GM18505 (cell line): ENCODE measurements around the gene TPSD1.

Experiments used
- ATAC-seq: cut with Tn5 transposase; IDR thresholded peaks from one replicate; pipeline ENCODE4 v1.9.1; 2021; ENCODE audit not compliant: unreplicated experiment
- POLR2A ChIP-seq: IDR thresholded peaks from 4 replicates; pipeline ENCODE4 v1.6.1; 2011; ENCODE audit warnings: borderline replicate concordance; ENCODE audit not compliant: insufficient read depth, insufficient read length; ENCODE audit errors: extremely low read depth

Gene TPSD1

GRCh38 chr16:1216681-1217400 is 39.0 kb upstream of the TPSD1 start:
- no peak for ATAC-seq

DNA sequence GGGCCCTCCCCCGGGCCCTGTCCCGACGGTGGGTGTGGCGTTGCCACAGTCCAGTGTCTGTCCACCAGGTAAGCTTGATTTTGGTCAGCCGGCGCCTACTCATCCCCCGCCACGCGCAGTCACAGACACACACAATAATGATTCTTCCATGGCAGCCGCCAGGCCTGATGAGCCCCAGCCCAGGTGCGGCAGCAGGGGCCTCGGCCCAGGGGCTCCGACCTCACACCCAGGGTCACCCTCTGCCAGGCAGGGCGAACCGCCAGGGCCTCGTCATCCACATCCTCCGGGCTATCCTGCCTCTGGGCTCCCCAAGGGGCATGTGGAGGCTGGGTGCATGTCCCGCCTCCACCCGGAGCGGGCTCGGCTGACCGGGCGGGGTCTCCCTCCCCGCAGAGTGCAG is 38.3 kb upstream of the TPSD1 start:
- TF ChIP-seq POLR2A = no peak
- ATAC-seq = no peak

More at GRCh38 chr16:1216681-1217400, 39.0 kb upstream of the TPSD1 start:
- no peak for TF ChIP-seq POLR2A

- no peak for ATAC-seq
- no peak for TF ChIP-seq POLR2A
These were observed 37.6 kb upstream of the TPSD1 start for GRCh38 chr16:1218061-1218929.

DNA sequence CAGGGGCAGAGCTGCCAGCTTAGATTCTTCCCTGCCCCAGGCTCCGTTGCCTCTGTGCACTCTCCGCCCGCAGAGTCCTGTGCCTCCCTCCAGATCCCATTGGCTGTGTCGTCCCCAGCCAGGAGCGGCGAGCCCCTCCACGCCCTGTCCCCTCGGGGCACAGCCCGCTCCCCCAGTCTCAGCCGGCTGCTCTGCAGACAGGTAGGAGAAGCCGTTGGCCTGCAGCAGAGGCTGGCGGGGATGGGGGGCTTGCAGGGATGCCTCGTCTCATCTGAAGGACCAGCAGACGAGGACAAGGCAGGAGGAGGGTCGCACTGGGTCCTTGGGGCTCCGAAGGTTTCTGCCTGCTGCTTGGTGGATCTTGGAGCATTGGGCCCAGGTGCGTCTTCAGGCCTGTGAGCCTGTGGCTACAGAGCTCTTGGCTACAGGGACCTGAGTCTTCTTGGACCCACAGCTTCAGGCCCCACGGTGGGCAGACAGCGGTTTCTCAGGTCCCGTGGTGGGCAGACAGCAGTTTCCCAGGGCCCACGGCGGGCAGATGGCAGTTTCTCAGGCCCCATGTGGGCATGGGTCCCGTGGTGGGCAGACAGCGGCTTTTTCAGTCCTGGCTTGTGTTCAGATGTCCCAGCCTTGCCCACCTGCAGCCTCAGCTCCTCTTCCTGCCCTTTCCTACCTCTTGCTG is 36.8 kb upstream of the TPSD1 start:
- no peak for ATAC-seq

GRCh38 chr16:1220098-1220728 is 35.7 kb upstream of the TPSD1 start:
- TF ChIP-seq POLR2A = no peak
- no peak for ATAC-seq

More for the DNA sequence above, 36.8 kb upstream of the TPSD1 start:
- no peak for TF ChIP-seq POLR2A

DNA sequence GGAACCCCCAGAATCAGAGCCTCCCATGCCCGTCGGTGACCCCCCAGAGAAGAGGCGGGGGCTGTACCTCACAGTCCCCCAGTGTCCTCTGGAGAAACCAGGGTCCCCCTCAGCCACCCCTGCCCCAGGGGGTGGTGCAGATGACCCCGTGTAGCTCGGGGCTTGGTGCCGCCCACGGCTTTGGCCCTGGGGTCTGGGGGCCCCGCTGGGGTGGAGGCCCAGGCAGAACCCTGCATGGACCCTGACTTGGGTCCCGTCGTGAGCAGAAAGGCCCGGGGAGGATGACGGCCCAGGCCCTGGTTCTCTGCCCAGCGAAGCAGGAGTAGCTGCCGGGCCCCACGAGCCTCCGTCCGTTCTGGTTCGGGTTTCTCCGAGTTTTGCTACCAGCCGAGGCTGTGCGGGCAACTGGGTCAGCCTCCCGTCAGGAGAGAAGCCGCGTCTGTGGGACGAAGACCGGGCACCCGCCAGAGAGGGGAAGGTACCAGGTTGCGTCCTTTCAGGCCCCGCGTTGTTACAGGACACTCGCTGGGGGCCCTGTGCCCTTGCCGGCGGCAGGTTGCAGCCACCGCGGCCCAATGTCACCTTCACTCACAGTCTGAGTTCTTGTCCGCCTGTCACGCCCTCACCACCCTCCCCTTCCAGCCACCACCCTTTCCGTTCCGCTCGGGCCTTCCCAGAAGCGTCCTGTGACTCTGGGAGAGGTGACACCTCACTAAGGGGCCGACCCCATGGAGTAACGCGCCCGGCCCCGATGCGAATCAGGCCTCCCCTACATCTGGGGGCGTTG is 34.8 kb upstream of the TPSD1 start:
- no peak for ATAC-seq
- no peak for TF ChIP-seq POLR2A

- no peak for TF ChIP-seq POLR2A
These were observed 34.0 kb upstream of the TPSD1 start for GRCh38 chr16:1221628-1222552.

GRCh38 chr16:1222553-1223354 is 33.1 kb upstream of the TPSD1 start:
- TF ChIP-seq POLR2A = no peak

More at GRCh38 chr16:1221628-1222552, 34.0 kb upstream of the TPSD1 start:
- ATAC-seq = no peak

DNA sequence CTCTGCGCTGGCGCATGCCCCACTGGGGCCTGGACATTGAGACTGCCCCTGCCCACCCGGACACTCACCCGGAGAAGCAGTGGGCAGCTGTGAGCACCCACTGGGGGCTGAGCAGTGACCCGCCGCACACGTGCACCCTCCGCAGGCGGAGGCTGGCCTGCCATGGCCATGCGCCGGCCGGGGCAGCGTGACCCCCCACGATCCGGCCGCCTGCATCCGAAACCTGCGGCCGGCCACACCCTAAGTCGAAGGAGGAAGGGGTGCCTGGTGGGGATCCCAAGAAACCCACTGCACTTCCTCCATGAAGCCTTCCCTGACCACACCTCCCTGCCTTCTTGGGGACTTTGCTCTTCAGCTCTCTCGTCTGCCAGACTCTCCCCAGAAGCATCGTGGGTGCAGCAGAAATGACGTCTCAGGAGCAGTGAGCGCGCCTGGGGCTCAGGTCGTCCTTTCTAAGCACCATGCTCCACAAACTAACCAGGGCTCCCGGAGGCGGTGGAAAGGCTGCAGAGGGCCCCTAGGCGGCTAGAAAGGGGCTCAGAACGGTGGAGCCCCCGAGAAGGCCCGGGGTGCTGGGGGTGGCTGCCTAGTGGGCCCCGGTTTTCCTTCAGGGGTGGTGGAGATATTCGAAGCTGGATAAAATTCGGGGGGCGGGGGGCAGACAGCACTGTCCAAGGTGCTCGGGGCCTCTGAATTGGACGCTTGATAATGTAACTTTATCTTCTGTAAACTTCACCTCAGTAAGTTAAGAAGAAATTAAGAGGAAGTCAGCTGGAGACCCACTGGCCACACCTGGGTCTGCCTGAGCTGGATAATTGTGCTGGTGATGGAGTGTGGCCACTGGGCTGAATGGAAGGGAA is 32.3 kb upstream of the TPSD1 start:
- TF ChIP-seq POLR2A = no peak
- no peak for ATAC-seq

More at GRCh38 chr16:1222553-1223354, 33.1 kb upstream of the TPSD1 start:
- no peak for ATAC-seq

- no peak for ATAC-seq
- TF ChIP-seq POLR2A = no peak
These were observed 31.3 kb upstream of the TPSD1 start for GRCh38 chr16:1224558-1224957.
